ENCODE data around the gene GIMAP4. TPM values are rescaled to one million over a fixed set of nuclear protein-coding genes. Genes with fewer than 3 reads are reported as not detected.
A peak's percentile ranks its signal among the peaks of the same experiment; 100 is the strongest.

The GIMAP4 gene
- total and polyA plus RNA-seq, 9 of the 15 experiments (the other 6 are each of a cell fraction or from before 2014, with no cell fraction given): 0.42 TPM; not detected in 8

DNA sequence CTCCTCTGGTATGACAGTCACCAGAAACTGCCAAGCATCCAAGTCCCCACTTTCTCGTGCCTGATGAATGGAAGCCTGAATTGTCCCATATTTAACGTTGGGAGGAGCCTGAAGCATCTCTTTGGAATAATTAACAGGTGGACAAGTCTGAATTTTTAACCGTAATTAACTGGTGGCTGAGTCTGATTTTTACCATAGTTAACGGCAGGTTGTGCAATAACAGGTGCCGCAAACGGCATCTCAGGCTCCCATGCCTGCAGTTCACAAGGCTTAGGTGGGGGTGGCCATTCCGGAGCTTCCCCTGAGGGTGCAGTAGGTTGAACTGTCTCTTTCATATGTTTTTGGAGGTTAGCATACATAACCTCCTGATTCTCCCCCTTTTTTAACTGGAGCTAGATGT, 2.0 kb upstream of the GIMAP4 start:
- WGBS (ENCODE audit: insufficient coverage, low coverage, missing lambda C conversion rate): 1% methylated on average over 7 of the region's 7 CpGs
- Histone ChIP-seq H3K9me1 (ENCODE audit: control insufficient read depth, insufficient read depth, low read length) (no peaks in the 10 kb centered on the region), H3K9me3 (replicated peaks; ENCODE audit: control insufficient read depth, insufficient read depth, low read depth, low read length) (0 out of 2 replicates have a peak, but pooled peaks cover 2% of the 10 kb centered on the region), H2AFZ (ENCODE audit: low read depth, low read length) (no peak overlapping the region), H3K27me3 (ENCODE audit: control insufficient read depth in 2 of 2, insufficient read depth in 2 of 2, low read length in 2 of 2) (peaks cover 0 to 9% of the 10 kb centered on the region in 2 experiments; a peak in 2 of 5 replicates), H3K4me2 (ENCODE audit: insufficient read depth, low read length) (no peak overlapping the region), H3K79me2 (ENCODE audit: control insufficient read depth, insufficient read depth, low read length) (no peaks in the 10 kb centered on the region), H3K27ac (ENCODE audit: extremely low read depth, low read depth, low read length) (no peak overlapping the region), H3K4me3 (no peak overlapping the region), H4K20me1 (replicated peaks; ENCODE audit: control insufficient read depth, insufficient read depth, low read length) (no peaks in the 10 kb centered on the region), H3K9ac (ENCODE audit: insufficient read depth in 1 of 2, low read depth in 2 of 2, low read length in 2 of 2) (no peak overlapping the region), H3K36me3 (ENCODE audit: control insufficient read depth, insufficient read depth, low read length) (no peaks in the 10 kb centered on the region), H3K4me1 (replicated peaks in 1 of 2; ENCODE audit: control insufficient read depth in 2 of 2, insufficient read depth in 2 of 2, low read length in 2 of 2) (no peaks in the 10 kb centered on the region)
- BruUV-seq (replicated peaks): no TSS peak
- intact Hi-C loops (cut with micrococcal nuclease) (loop anchor here (5.0 kb wide), 1 partner anchor 118 kb away; no protein-coding TSS in a partner anchor), in situ Hi-C loops (cut with MboI) (no loop called here)
- ChIA-PET POLR2A (interaction anchor here (0.6 kb wide), 1 partner anchor 400 kb away, joined by 3 read pairs; no protein-coding TSS in a partner anchor), CTCF (ENCODE audit: low intra/inter-chr PET ratio) (no interaction called here)
- ATAC-seq (no peak), FAIRE-seq (no peak), DNase-seq (ENCODE audit: extremely low read depth in 1 of 4, low spot score in 3 of 4) (no peak)
- TF ChIP-seq PHB2 (IDR thresholded peaks at IDR 0.05; ENCODE audit: low read depth) (no peak), ZNF311 (CRISPR knock-in tag; IDR thresholded peaks at IDR 0.05) (no peak), CEBPB (tag; IDR thresholded peaks at IDR 0.05) (peak; percentile 85), ATF7 (IDR thresholded peaks at IDR 0.05) (no peak), CEBPG (CRISPR knock-in tag; IDR thresholded peaks at IDR 0.05) (no peak), CEBPG (tag; conservative IDR thresholded peaks at IDR 0.05 in 1 of 2, IDR thresholded peaks at IDR 0.05 in 1 of 2) (peak; percentile 26 to 68; a peak in 3 of 4 replicates)
- TF ChIP-seq, protein P1, sequence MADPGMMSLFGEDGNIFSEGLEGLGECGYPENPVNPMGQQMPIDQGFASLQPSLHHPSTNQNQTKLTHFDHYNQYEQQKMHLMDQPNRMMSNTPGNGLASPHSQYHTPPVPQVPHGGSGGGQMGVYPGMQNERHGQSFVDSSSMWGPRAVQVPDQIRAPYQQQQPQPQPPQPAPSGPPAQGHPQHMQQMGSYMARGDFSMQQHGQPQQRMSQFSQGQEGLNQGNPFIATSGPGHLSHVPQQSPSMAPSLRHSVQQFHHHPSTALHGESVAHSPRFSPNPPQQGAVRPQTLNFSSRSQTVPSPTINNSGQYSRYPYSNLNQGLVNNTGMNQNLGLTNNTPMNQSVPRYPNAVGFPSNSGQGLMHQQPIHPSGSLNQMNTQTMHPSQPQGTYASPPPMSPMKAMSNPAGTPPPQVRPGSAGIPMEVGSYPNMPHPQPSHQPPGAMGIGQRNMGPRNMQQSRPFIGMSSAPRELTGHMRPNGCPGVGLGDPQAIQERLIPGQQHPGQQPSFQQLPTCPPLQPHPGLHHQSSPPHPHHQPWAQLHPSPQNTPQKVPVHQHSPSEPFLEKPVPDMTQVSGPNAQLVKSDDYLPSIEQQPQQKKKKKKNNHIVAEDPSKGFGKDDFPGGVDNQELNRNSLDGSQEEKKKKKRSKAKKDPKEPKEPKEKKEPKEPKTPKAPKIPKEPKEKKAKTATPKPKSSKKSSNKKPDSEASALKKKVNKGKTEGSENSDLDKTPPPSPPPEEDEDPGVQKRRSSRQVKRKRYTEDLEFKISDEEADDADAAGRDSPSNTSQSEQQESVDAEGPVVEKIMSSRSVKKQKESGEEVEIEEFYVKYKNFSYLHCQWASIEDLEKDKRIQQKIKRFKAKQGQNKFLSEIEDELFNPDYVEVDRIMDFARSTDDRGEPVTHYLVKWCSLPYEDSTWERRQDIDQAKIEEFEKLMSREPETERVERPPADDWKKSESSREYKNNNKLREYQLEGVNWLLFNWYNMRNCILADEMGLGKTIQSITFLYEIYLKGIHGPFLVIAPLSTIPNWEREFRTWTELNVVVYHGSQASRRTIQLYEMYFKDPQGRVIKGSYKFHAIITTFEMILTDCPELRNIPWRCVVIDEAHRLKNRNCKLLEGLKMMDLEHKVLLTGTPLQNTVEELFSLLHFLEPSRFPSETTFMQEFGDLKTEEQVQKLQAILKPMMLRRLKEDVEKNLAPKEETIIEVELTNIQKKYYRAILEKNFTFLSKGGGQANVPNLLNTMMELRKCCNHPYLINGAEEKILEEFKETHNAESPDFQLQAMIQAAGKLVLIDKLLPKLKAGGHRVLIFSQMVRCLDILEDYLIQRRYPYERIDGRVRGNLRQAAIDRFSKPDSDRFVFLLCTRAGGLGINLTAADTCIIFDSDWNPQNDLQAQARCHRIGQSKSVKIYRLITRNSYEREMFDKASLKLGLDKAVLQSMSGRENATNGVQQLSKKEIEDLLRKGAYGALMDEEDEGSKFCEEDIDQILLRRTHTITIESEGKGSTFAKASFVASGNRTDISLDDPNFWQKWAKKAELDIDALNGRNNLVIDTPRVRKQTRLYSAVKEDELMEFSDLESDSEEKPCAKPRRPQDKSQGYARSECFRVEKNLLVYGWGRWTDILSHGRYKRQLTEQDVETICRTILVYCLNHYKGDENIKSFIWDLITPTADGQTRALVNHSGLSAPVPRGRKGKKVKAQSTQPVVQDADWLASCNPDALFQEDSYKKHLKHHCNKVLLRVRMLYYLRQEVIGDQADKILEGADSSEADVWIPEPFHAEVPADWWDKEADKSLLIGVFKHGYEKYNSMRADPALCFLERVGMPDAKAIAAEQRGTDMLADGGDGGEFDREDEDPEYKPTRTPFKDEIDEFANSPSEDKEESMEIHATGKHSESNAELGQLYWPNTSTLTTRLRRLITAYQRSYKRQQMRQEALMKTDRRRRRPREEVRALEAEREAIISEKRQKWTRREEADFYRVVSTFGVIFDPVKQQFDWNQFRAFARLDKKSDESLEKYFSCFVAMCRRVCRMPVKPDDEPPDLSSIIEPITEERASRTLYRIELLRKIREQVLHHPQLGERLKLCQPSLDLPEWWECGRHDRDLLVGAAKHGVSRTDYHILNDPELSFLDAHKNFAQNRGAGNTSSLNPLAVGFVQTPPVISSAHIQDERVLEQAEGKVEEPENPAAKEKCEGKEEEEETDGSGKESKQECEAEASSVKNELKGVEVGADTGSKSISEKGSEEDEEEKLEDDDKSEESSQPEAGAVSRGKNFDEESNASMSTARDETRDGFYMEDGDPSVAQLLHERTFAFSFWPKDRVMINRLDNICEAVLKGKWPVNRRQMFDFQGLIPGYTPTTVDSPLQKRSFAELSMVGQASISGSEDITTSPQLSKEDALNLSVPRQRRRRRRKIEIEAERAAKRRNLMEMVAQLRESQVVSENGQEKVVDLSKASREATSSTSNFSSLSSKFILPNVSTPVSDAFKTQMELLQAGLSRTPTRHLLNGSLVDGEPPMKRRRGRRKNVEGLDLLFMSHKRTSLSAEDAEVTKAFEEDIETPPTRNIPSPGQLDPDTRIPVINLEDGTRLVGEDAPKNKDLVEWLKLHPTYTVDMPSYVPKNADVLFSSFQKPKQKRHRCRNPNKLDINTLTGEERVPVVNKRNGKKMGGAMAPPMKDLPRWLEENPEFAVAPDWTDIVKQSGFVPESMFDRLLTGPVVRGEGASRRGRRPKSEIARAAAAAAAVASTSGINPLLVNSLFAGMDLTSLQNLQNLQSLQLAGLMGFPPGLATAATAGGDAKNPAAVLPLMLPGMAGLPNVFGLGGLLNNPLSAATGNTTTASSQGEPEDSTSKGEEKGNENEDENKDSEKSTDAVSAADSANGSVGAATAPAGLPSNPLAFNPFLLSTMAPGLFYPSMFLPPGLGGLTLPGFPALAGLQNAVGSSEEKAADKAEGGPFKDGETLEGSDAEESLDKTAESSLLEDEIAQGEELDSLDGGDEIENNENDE (IDR thresholded peaks at IDR 0.05; ENCODE audit: low read depth, low read length): peak; percentile 78

Measured in K562 (cell line).